Upper lobe of left lung (tissue), 4 donors: ENCODE measurements around the gene ERBIN.

ENCODE experiments used
- CTCF ChIP-seq, 6 experiments: fragments of 450-650 bp in 4 of 6; fragments of 200-600 bp in 2 of 6; sonication (generic) in 2 of 6; IDR thresholded peaks; one replicate each; pipeline ENCODE4 v1.5.1; 2016 to 2019; ENCODE audit warnings: antibody characterized with exemption in 6 of 6
- EP300 ChIP-seq, 4 donors: sonication (generic); formaldehyde crosslinking; IDR thresholded peaks; one replicate each; pipeline ENCODE4 v1.5.1; 2017; ENCODE audit warnings: antibody characterized with exemption in 4 of 4, control low read depth in 2 of 4
- POLR2A ChIP-seq, 4 donors: fragments of 450-650 bp; IDR thresholded peaks; one replicate each; pipeline ENCODE4 v1.5.1; 2016 to 2017; ENCODE audit warnings: antibody characterized with exemption in 4 of 4, mild to moderate bottlenecking in 2 of 4
- POLR2AphosphoS5 ChIP-seq, 2 donors: sonication (generic); formaldehyde crosslinking; IDR thresholded peaks; one replicate each; pipeline ENCODE4 v1.5.1; 2017; ENCODE audit warnings: antibody characterized with exemption in 2 of 2

GRCh38 chr5:65916066-65916465 is 10.3 kb upstream of the ERBIN start:
- no peak for TF ChIP-seq CTCF (IDR thresholded peaks at IDR 0.05)
- TF ChIP-seq POLR2A (IDR thresholded peaks at IDR 0.05), result no peak
- no peak for TF ChIP-seq POLR2AphosphoS5 (IDR thresholded peaks at IDR 0.05)
- TF ChIP-seq EP300 (IDR thresholded peaks at IDR 0.05), result no peak
